ENCODE results near the gene TMC7.

The TMC7 gene

DNA sequence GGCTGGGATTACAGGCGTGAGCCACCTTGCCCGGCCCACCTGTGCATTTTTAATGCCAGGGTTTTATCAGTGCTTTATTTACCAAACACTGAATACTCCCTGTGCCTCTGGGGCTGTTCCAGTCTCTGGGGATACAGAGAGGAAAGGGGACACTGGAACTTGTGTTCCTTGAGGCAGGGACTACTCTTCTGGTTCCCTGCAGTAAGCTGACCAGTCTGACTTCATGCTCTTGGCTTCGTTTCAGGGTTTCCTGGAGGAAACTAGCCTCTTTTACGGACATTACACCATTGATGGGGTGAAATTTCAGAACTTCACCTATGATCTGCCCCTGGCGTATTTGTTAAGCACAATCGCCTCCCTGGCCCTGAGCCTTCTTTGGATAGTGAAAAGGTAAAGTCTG is 46.2 kb downstream of the TMC7 start:
- no peak for DNase-seq (ENCODE audit: low spot score)

GRCh38 chr16:19031738-19032137 is 48.0 kb downstream of the TMC7 start:
- no peak for DNase-seq (ENCODE audit: low spot score)

GRCh38 chr16:19033761-19034160 is 50.0 kb downstream of the TMC7 start:
- DNase-seq (ENCODE audit: low spot score): no peak

- no peak for DNase-seq (ENCODE audit: low spot score)
These were observed 56.7 kb downstream of the TMC7 start for GRCh38 chr16:19040400-19040799.

- DNase-seq (ENCODE audit: low spot score): no peak
These were observed 61.0 kb downstream of the TMC7 start for GRCh38 chr16:19044769-19045168.

DNA sequence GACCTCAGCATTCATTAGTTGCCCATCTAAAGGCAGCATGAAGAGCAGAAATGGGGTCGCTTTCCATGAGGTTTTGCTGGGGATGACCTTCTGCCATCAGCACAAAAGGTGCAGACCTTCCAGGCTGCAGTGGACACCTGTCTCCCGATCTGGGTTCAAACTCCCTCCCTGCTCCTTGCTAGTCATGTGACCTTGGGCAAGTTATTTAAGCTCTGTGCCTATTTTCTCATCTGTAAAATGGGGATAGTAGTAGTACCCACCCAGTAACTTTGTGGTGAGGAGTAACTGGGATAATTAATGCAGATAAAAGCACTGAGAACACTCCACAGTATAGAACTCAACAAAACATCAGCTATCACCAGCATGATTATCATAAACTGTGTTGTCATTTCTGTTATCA is 62.3 kb downstream of the TMC7 start:
- DNase-seq (ENCODE audit: low spot score): no peak

DNA sequence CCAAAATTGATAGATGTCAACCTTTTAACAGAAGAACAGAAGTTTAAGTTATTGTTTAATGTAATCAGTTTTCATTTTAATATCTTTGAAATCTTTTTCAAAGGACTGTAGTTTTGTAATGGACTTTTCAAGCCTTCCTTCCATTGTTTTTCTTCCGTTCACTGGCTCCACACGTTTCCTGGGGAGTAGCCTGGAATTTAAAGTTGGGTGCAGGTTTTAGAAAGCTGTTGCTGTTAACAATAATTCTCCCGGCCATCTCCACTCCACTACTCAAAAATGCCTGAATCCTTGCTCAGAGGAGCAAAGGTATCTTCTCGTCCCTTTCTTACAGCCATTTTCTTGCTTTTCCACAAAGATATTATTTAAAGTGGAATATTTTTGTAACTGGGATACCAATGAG is 79.0 kb downstream of the TMC7 start:
- DNase-seq (ENCODE audit: low spot score): no peak

DNA sequence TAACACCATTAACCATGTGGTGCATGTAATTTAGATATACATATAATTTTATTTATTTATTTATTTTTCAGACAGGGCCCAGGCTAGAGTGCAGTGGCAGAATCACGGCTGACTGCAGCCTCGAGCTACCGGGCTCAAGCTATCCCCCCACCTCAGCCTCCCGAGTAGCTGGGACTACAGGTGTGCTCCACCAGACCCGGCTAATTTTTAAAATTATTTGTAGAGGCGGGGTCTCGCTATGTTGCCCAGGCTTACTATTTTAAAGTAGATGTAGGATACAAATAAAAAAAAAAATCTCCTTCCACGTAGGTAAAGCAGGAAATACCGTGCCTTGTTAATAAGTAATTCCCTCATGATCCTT is 83.2 kb downstream of the TMC7 start:
- DNase-seq (ENCODE audit: low spot score): no peak

- DNase-seq (ENCODE audit: low spot score): peak; percentile 99
These were observed 83.9 kb downstream of the TMC7 start, which contains the start of gene COQ7 for GRCh38 chr16:19067349-19068236. COQ7 (plus strand) TSS chr16:19067614; CDS start chr16:19067665, 51 bp downstream.

DNA sequence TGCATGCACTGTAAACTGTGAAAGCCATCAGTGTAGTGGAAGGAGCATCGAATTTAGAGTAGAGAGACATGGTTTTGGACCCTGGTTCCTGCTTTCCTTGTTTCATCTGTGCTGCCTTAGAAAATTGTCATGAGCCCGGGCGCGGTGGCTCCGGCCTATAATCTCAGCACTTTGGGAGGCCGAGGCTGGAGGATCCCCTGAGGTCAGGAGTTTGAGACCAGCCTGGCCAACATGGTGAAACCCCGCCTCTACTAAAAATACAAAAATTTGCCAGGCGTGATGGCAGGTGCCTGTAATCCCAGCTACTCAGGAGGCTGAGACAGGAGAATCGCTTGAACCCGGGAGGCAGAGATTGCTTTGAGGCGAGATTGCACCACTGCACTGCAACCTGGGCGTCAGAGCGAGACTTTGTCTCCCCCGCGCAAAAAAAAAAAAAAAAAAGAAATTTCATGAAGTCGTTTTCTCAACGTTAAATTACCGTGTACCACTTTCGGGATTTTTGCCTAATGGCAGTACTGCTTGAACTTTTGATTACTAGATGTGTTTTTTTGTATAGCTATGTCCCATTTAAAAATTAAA is 84.6 kb downstream of the TMC7 start:
- DNase-seq (ENCODE audit: low spot score): no peak

DNA sequence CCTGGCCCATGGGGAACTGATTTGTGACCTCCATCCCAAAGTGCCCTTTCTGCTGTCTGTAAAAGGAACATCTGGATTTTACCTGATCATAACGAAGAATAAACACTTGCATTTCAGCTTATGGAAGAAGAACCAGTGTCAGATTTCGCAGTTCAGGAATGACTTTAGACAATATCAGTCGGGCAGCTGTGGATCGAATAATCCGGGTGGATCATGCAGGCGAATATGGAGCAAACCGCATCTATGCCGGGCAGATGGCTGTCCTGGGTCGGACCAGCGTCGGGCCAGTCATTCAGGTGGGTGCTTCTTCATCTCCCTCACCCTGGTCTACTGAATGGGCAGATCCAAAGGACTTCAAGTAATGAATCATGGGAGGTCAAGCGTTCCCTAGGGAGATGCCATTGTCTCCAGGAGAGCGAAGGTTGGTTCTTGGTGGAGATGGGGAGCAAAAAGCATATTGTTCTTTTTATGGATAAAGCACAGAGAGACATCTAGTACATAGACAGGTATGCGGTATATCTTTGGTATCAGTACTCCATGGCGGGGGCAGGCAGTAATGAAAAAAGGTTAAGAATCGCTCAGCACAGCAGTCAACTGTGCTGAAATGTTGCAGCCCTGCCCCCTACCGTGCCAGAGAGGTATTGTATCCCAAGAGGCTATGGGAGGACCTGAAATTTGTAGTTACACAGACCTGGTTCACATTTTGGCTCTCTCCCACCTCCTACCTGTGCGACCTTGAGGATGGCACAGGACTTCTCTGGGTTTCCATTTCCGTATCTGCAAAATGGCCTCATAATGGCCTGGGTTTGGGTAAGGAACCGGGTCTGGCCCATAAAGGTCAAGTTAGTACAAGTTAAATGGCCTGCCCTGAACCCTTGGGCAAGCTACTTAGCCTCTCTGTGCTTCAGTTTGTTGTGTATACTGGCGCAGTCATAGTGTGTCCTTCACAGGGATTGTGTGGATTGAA is 88.4 kb downstream of the TMC7 start:
- DNase-seq (ENCODE audit: low spot score): peak; percentile 60

GRCh38 chr16:19073344-19073743 is 89.6 kb downstream of the TMC7 start:
- DNase-seq (ENCODE audit: low spot score): no peak

DNA sequence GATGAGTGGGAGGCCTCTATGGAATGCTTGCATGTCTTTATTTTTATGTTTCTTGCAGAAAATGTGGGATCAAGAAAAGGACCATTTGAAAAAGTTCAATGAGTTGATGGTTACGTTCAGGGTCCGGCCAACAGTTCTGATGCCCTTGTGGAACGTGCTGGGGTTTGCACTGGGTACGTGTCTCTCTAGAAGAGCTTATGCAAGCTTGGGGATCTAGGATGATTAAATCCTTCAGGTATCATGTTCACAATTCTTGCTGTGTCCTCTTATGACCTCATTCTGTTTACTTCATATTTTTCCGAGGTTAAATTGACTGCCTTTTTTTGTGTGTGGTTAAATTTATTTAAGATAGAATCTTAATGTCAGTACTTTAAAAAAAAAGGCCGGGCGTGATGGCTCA is 90.1 kb downstream of the TMC7 start:
- DNase-seq (ENCODE audit: low spot score): no peak

DNA sequence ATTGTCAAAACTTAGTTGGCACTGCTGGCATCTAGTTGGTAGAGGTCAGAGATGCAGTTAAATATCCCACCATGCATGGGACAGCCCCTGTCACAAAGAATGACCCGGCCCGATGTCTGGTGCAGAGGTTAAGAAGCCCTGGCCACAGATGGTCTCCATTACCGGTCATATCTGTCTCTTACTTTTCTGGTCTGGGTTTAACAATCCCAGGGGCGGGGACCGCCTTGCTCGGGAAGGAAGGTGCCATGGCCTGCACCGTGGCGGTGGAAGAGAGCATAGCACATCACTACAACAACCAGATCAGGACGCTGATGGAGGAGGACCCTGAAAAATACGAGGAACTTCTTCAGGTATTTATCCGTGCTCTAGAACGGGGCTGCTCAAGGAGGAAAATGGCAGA is 91.8 kb downstream of the TMC7 start:
- no peak for DNase-seq (ENCODE audit: low spot score)

DNA sequence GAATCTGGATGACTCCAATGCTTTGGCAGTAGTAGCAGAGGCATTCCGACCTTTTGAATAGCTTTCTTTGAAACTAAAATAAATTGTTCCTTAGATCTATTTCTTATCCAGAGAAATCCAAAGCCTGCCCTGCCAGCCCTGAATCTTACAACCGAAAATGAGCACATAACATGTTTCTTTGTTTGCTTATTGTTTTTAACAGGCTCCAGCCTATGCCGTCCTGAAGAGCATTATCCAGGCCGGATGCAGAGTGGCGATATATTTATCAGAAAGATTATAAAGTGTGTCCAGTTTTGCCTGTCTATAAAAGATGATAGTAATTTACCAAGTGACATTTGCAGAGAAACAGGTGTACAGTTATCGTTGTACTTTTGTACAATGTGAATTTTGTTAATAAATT is 94.1 kb downstream of the TMC7 start:
- no peak for DNase-seq (ENCODE audit: low spot score)

DNA sequence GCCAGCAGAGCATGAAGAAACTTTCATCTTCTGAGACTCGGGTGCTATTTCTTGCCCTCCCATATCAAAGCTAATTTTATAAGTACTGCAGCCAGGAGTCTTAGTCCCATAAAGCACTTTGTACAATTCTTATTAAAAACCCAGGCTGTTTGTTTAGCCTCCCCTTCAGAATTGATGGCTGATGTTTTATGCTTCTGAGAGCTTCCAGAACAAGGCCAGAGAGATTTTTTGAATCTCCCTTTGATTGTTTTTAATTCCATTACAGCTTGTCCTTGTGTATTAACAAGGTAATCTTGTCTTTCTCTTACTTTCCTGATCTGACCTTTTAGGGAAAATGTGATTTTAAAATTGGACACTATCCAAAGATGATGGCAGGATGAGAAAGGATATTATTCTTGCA is 99.9 kb downstream of the TMC7 start:
- DNase-seq (ENCODE audit: low spot score): no peak

GRCh38 chr16:19084139-19084538 is 100.4 kb downstream of the TMC7 start:
- DNase-seq (ENCODE audit: low spot score): no peak

DNA sequence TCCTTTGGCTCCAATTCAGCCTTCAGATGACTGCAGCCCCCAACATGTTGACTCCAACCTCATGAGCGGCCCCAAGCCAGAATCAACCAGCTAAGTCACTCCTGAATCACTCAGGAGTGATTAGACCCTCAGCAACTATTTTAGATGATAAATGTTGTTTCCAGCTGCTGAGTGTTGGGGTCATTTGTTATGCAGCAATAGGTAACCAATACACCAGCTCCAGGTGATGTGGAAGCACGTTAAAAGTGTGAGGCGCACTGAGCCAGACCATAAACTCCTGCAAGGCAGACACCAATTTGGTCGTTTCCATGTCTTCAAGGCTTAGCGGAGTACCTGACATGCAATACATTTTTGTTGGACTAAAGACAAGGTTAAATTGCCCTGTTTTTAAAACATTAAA is 101.1 kb downstream of the TMC7 start:
- DNase-seq (ENCODE audit: low spot score): no peak

DNA sequence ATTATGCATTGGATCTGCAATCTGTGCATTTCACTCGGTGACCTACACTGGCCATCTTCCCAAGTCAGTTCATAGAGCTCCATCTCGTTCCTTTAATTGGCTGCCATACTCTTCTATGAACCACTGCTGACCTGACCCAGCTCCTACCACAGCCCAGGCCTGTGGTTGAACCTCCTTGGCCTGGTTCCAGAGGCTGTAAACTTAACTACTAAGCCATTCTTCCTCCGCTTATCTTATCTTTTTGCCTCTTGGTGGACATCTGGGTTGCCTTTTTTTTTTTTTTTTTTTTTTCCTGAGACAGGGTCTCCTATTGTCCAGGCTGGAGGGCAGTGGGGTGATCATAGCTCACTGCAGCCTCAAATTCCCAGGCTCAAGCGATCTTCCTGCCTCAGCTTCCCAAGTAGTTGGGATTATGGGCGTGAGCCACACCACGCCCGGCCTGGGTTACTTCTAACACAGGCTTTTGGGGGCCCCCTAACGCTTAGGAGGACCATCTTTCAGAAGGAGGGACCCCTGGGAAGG is 102.0 kb downstream of the TMC7 start:
- peak; percentile 8 for DNase-seq (ENCODE audit: low spot score)

DNA sequence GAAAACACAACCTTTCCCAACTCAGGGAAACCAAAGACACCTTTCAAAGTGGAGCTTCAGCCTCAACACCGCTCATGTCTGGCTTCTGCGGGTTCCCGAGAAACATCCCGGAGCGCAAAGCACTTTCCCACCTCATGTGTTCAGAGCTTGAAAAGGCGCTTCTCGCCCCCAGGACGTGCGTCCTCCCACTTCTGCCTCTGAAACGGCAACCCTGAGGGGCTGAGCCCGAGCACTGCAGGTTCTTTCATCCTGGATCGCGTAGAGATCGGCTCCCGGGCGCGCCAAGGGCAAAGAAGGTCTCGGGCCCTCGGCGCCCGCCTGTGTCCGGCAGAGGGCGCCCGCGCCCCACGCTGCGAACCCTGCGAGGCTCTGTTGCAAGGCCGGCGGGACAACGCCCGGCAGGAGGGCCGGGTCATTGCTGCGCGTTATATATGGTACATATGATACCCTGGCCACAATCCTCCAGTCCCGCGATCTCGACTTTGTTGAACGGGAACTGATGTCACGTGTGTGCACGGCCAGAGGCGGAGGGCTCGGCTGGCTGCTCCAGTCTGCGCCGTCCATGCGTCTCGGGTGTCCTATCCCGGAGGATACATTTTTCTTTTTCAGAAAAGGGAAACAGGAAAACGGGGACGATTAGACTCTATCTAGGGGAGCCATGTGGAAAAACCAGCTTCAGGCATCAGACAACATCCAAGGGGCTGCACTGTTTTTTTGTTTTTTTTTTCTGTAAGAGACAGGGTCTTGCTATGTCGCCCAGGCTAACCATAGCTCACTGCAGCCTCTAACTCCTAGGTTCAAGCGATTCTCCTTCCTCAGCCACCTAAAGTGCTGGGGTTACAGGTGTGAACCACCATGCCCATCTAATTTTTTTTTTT is 102.8 kb downstream of the TMC7 start:
- peak; percentile 92 for DNase-seq (ENCODE audit: low spot score)

- DNase-seq (ENCODE audit: low spot score): no peak
These were observed 104.7 kb downstream of the TMC7 start for GRCh38 chr16:19088341-19088916.

Measured in GM03348 (cell line).